HCT116 (cell line): Measurements from ENCODE around the gene FFAR1. TPM values are rescaled to one million over a fixed set of nuclear protein-coding genes. Genes with fewer than 3 reads are reported as not detected.

ENCODE experiments used
- ATAC-seq: fragments of 200-7000 bp; cut with Tn5 transposase; 2 replicates; pipeline ENCODE4 v1.9.1; 2020; ENCODE audit warnings: mild to moderate bottlenecking, moderate library complexity
- BruUV-seq: library from RNA; stranded (reverse); fragments of 400-500 nt; replicated peaks from 2 replicates; lab custom pipeline; 2021; lab: Mats Ljungman, UMichigan
- CTCF ChIA-PET: fragments of 300-600 bp; sonication (Branson Sonifier 250); formaldehyde crosslinking; loops from one replicate; lab custom pipeline; 2021; ENCODE audit warnings: antibody characterized with exemption; lab: Charles Lee
- POLR2A ChIA-PET: fragments of 300-600, 350-600 bp; sonication (Branson Sonifier 250); formaldehyde crosslinking; loops from one replicate; lab custom pipeline; 2021; ENCODE audit warnings: antibody characterized with exemption; lab: Charles Lee
- RAD21 ChIA-PET, 2 experiments: fragments of 300-600 bp; sonication (Branson Sonifier 250); formaldehyde crosslinking; loops; one replicate each; lab custom pipeline; 2023; ENCODE audit warnings: low total read pairs in 2 of 2; ENCODE audit not compliant: uncharacterized antibody in 2 of 2, unreplicated experiment in 2 of 2, low non-redundant PET in 1 of 2; lab: Charles Lee
- DNase-seq: peaks from one replicate; pipeline ENCODE4 v3.0.0-alpha.2; 2010; ENCODE audit warnings: low read depth, low spot score
- H2AFZ ChIP-seq: fragments of 200-600 bp; shearing (Covaris generic), sonication (generic); 2 replicates; pipeline ENCODE4 v1.6.1; 2017; ENCODE audit warnings: low read depth, mixed run types, mixed read lengths, antibody characterized with exemption, low read length; ENCODE audit not compliant: poor library complexity, severe bottlenecking
- H3K27ac ChIP-seq: 2 replicates; pipeline ENCODE4 v1.5.1; 2012; ENCODE audit warnings: low read depth, low read length
- H3K27me3 ChIP-seq: fragments of 200-600 bp; sonication (generic); 2 replicates; pipeline ENCODE4 v1.6.1; 2016; ENCODE audit warnings: mixed run types, low read length, mixed read lengths; ENCODE audit not compliant: insufficient read depth
- H3K36me3 ChIP-seq, 2 experiments: fragments of 200-500 bp in 1 of 2; fragments of 200-600 bp in 1 of 2; sonication (Bioruptor generic) in 1 of 2; sonication (generic) in 1 of 2; 2 replicates each; pipeline versions ENCODE4 v1.5.1 to v1.6.1; 2014 to 2016; ENCODE audit warnings: low read length in 2 of 2, inconsistent platforms in 1 of 2, mixed read lengths in 1 of 2, mixed run types in 1 of 2; ENCODE audit not compliant: insufficient read depth in 2 of 2, control insufficient read depth in 1 of 2
- H3K4me1 ChIP-seq, 2 experiments: fragments of 200-600 bp in 1 of 2; sonication (generic) in 1 of 2; 2 replicates each; pipeline versions ENCODE4 v1.5.1 to v1.6.1; 2012 to 2017; ENCODE audit warnings: low read length in 2 of 2, inconsistent platforms in 1 of 2, mild to moderate bottlenecking in 1 of 2, mixed read lengths in 1 of 2, mixed run types in 1 of 2, moderate library complexity in 1 of 2; ENCODE audit not compliant: insufficient read depth in 2 of 2, control insufficient read depth in 1 of 2
- H3K4me2 ChIP-seq: fragments of 200-600 bp; sonication (generic); 2 replicates; pipeline ENCODE4 v1.6.1; 2017; ENCODE audit warnings: mixed run types, low read length, mixed read lengths
- H3K4me3 ChIP-seq, 2 experiments: fragments of 200-600 bp in 1 of 2; sonication (generic) in 1 of 2; replicated peaks in 1 of 2; 2 replicates each; pipeline ENCODE4 v1.5.1; 2011 to 2016; ENCODE audit warnings: low read length in 2 of 2, control low read depth in 1 of 2, low read depth in 1 of 2, mild to moderate bottlenecking in 1 of 2, mixed read lengths in 1 of 2, mixed run types in 1 of 2
- H3K79me2 ChIP-seq: fragments of 200-600 bp; sonication (generic); 2 replicates; pipeline ENCODE4 v1.6.1; 2017; ENCODE audit warnings: mild to moderate bottlenecking, mixed run types, low read length, moderate library complexity, mixed read lengths; ENCODE audit not compliant: insufficient read depth
- H3K9ac ChIP-seq: fragments of 200-600 bp; sonication (generic); 2 replicates; pipeline ENCODE4 v1.6.1; 2016; ENCODE audit warnings: low read length, mixed read lengths
- H3K9me2 ChIP-seq: fragments of 200-600 bp; sonication (generic), shearing (Covaris generic); 2 replicates; pipeline ENCODE4 v1.6.1; 2017; ENCODE audit warnings: mixed run types, mild to moderate bottlenecking, moderate library complexity; ENCODE audit not compliant: insufficient read depth
- H3K9me3 ChIP-seq, 2 experiments: fragments of 200-500 bp in 1 of 2; fragments of 200-600 bp in 1 of 2; sonication (Bioruptor generic) in 1 of 2; sonication (generic) in 1 of 2; 2 replicates each; pipeline ENCODE4 v1.6.1; 2014 to 2017; ENCODE audit warnings: low read length in 2 of 2, mixed read lengths in 2 of 2, inconsistent platforms in 1 of 2, low read depth in 1 of 2, mild to moderate bottlenecking in 1 of 2, mixed run types in 1 of 2, moderate library complexity in 1 of 2; ENCODE audit not compliant: control insufficient read depth in 1 of 2, insufficient read depth in 1 of 2
- H4K20me1 ChIP-seq: fragments of 200-600 bp; sonication (generic), shearing (Covaris generic); 2 replicates; pipeline ENCODE4 v1.6.1; 2017; ENCODE audit warnings: mixed run types, mild to moderate bottlenecking, moderate library complexity; ENCODE audit not compliant: insufficient read depth
- EGR1 ChIP-seq: IDR thresholded peaks from 2 replicates; pipeline ENCODE4 v1.6.1; 2012; ENCODE audit warnings: low read depth
- ELF1 ChIP-seq: IDR thresholded peaks from 2 replicates; pipeline ENCODE4 v1.6.1; 2012; ENCODE audit warnings: low read depth, borderline replicate concordance
- EZH2 ChIP-seq: fragments of 200-600 bp; sonication (generic); IDR thresholded peaks from 2 replicates; pipeline ENCODE4 v1.6.1; 2017; ENCODE audit warnings: antibody characterized with exemption, mixed run types
- EZH2phosphoT487 ChIP-seq: fragments of 200-600 bp; IDR thresholded peaks from 2 replicates; pipeline ENCODE4 v1.6.1; 2018; ENCODE audit warnings: antibody characterized with exemption, borderline replicate concordance
- FOSL1 ChIP-seq: IDR thresholded peaks from 2 replicates; pipeline ENCODE4 v1.6.1; 2012; ENCODE audit warnings: low read depth
- POLR2A ChIP-seq: IDR thresholded peaks from 2 replicates; pipeline ENCODE4 v1.7.0; 2011; ENCODE audit warnings: borderline replicate concordance; ENCODE audit not compliant: insufficient read depth, insufficient read length; ENCODE audit errors: extremely low read depth
- RAD21 ChIP-seq: IDR thresholded peaks from 2 replicates; pipeline ENCODE4 v1.6.1; 2012; ENCODE audit warnings: low read depth, mild to moderate bottlenecking
- SIN3A ChIP-seq: IDR thresholded peaks from 2 replicates; pipeline ENCODE4 v1.6.1; 2012; ENCODE audit warnings: low read depth
- SP1 ChIP-seq: IDR thresholded peaks from 2 replicates; pipeline ENCODE4 v1.6.1; 2012; ENCODE audit warnings: low read depth
- TCF7L2 ChIP-seq: IDR thresholded peaks from 2 replicates; pipeline ENCODE4 v1.7.0; 2011; ENCODE audit warnings: borderline replicate concordance, inconsistent platforms; ENCODE audit not compliant: insufficient read depth, insufficient read length; ENCODE audit errors: extremely low read depth
- ZNF274 ChIP-seq: fragments of 200-500 bp; sonication (Bioruptor generic); IDR thresholded peaks from 2 replicates; pipeline ENCODE4 v1.6.1; 2014; ENCODE audit warnings: mild to moderate bottlenecking, low read depth, low read length, inconsistent platforms
- intact Hi-C: fragments of 100-400 bp; cut with micrococcal nuclease; formaldehyde crosslinking; loops from 2 replicates; pipeline ENCODE4 v1.10.0; 2022
- total RNA-seq: library from RNA; stranded (reverse); gene quantifications from one replicate; pipeline ENCODE4 v1.2.1, GENCODE V29; 2021; ENCODE audit not compliant: unreplicated experiment
- TF ChIP-seq, protein P1 (sequence below): IDR thresholded peaks from 2 replicates; pipeline ENCODE4 v1.6.1; 2012; ENCODE audit warnings: low read depth
- TF ChIP-seq, protein P2 (sequence below): IDR thresholded peaks from 2 replicates; pipeline ENCODE4 v1.6.1; 2011; ENCODE audit warnings: mild to moderate bottlenecking, low read length, moderate library complexity; ENCODE audit not compliant: insufficient replicate concordance; ENCODE audit errors: extremely low read depth
- TF ChIP-seq, protein P3 (sequence below): IDR thresholded peaks from 2 replicates; pipeline ENCODE4 v1.6.1; 2012
- TF ChIP-seq, protein P4 (sequence below): IDR thresholded peaks from 2 replicates; pipeline ENCODE4 v1.6.1; 2012

FFAR1 gene
- total RNA-seq, 1 experiment from 2014 or later: not detected

GRCh38 chr19:35395382-35396199 is 47.9 kb downstream of the FFAR1 start:
- no peak overlapping the region for H2AFZ ChIP-seq
- no peak for DNase-seq
- H3K27me3 ChIP-seq: no peaks in the 10 kb centered on the region
- ChIA-PET CTCF (no interaction called here), RAD21 (no interaction called here), POLR2A (no interaction called here)
- no peak overlapping the region for H3K9ac ChIP-seq
- H4K20me1 ChIP-seq: no peaks in the 10 kb centered on the region
- H3K27ac ChIP-seq: no peak overlapping the region
- H3K36me3 ChIP-seq: no peaks in the 10 kb centered on the region
- TF ChIP-seq, protein P1, sequence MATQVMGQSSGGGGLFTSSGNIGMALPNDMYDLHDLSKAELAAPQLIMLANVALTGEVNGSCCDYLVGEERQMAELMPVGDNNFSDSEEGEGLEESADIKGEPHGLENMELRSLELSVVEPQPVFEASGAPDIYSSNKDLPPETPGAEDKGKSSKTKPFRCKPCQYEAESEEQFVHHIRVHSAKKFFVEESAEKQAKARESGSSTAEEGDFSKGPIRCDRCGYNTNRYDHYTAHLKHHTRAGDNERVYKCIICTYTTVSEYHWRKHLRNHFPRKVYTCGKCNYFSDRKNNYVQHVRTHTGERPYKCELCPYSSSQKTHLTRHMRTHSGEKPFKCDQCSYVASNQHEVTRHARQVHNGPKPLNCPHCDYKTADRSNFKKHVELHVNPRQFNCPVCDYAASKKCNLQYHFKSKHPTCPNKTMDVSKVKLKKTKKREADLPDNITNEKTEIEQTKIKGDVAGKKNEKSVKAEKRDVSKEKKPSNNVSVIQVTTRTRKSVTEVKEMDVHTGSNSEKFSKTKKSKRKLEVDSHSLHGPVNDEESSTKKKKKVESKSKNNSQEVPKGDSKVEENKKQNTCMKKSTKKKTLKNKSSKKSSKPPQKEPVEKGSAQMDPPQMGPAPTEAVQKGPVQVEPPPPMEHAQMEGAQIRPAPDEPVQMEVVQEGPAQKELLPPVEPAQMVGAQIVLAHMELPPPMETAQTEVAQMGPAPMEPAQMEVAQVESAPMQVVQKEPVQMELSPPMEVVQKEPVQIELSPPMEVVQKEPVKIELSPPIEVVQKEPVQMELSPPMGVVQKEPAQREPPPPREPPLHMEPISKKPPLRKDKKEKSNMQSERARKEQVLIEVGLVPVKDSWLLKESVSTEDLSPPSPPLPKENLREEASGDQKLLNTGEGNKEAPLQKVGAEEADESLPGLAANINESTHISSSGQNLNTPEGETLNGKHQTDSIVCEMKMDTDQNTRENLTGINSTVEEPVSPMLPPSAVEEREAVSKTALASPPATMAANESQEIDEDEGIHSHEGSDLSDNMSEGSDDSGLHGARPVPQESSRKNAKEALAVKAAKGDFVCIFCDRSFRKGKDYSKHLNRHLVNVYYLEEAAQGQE: no peak
- TF ChIP-seq, protein P2, sequence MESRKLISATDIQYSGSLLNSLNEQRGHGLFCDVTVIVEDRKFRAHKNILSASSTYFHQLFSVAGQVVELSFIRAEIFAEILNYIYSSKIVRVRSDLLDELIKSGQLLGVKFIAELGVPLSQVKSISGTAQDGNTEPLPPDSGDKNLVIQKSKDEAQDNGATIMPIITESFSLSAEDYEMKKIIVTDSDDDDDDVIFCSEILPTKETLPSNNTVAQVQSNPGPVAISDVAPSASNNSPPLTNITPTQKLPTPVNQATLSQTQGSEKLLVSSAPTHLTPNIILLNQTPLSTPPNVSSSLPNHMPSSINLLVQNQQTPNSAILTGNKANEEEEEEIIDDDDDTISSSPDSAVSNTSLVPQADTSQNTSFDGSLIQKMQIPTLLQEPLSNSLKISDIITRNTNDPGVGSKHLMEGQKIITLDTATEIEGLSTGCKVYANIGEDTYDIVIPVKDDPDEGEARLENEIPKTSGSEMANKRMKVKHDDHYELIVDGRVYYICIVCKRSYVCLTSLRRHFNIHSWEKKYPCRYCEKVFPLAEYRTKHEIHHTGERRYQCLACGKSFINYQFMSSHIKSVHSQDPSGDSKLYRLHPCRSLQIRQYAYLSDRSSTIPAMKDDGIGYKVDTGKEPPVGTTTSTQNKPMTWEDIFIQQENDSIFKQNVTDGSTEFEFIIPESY: no peak
- TF ChIP-seq FOSL1 (no peak), SIN3A (no peak), POLR2A (no peak), ZNF274 (no peak), ELF1 (no peak), EGR1 (no peak), RAD21 (no peak), SP1 (no peak), TCF7L2 (no peak), EZH2 (no peak), EZH2phosphoT487 (no peak)
- TF ChIP-seq, protein P3, sequence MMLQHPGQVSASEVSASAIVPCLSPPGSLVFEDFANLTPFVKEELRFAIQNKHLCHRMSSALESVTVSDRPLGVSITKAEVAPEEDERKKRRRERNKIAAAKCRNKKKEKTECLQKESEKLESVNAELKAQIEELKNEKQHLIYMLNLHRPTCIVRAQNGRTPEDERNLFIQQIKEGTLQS: no peak
- TF ChIP-seq, protein P4, sequence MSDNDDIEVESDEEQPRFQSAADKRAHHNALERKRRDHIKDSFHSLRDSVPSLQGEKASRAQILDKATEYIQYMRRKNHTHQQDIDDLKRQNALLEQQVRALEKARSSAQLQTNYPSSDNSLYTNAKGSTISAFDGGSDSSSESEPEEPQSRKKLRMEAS: no peak
- no peaks in the 10 kb centered on the region for H3K79me2 ChIP-seq
- no peaks in the 10 kb centered on the region for H3K4me1 ChIP-seq
- intact Hi-C loops: no loop called here
- H3K9me3 ChIP-seq: no peaks in the 10 kb centered on the region
- no peaks in the 10 kb centered on the region for H3K9me2 ChIP-seq
- ATAC-seq: no peak
- no peak overlapping the region for H3K4me3 ChIP-seq
- no TSS peak for BruUV-seq
- no peak overlapping the region for H3K4me2 ChIP-seq
